Peyer's patch (tissue), 4 donors: ENCODE results near the gene FARP2. TPM values are rescaled to one million over a fixed set of nuclear protein-coding genes. Genes with fewer than 3 reads are reported as not detected.

Experiments
- DNase-seq, 3 donors: peaks; one replicate each; pipeline ENCODE4 v3.0.0-alpha.2; 2017 to 2019
- H3K27ac ChIP-seq, 4 donors: fragments of 200-600 bp; sonication (generic); one replicate each; pipeline ENCODE4 v1.5.1; 2016 to 2019
- H3K27me3 ChIP-seq, 2 donors: fragments of 200-600 bp; sonication (generic); one replicate each; pipeline ENCODE4 v1.5.1; 2019
- H3K36me3 ChIP-seq, 3 donors: fragments of 200-600 bp; sonication (generic); one replicate each; pipeline ENCODE4 v1.5.1; 2016 to 2019
- H3K4me1 ChIP-seq, 4 donors: fragments of 200-600 bp; sonication (generic); one replicate each; pipeline ENCODE4 v1.5.1; 2016 to 2019
- H3K4me3 ChIP-seq, 4 donors: fragments of 200-600 bp; sonication (generic); 1 replicate in 3 of 4; 2 replicates in 1 of 4; pipeline ENCODE4 v1.5.1; 2016 to 2019; ENCODE audit warnings: mild to moderate bottlenecking in 1 of 4
- H3K9me3 ChIP-seq, 4 donors: fragments of 200-600 bp; sonication (generic); one replicate each; pipeline ENCODE4 v1.5.1; 2016 to 2019; ENCODE audit warnings: mild to moderate bottlenecking in 1 of 4
- POLR2A ChIP-seq, 2 donors: fragments of 450-650 bp; IDR thresholded peaks; one replicate each; pipeline ENCODE4 v1.5.1; 2017; ENCODE audit warnings: antibody characterized with exemption in 2 of 2, mild to moderate bottlenecking in 2 of 2, moderate library complexity in 2 of 2
- total RNA-seq, 4 donors: library from RNA; depleted of rRNA; stranded (reverse); fragments of >200 nt; gene quantifications; one replicate each; pipeline ENCODE4 v1.1.0, GENCODE V29; 2016
- TF ChIP-seq, protein P1 (sequence below), 6 experiments: fragments of 450-650 bp in 4 of 6; fragments of 200-600 bp in 2 of 6; sonication (generic) in 1 of 6; IDR thresholded peaks; one replicate each; pipeline ENCODE4 v1.5.1; 2017 to 2019; ENCODE audit warnings: antibody characterized with exemption in 6 of 6, mild to moderate bottlenecking in 3 of 6, moderate library complexity in 1 of 6

Gene FARP2
- total RNA-seq, 4 donors from 2014 or later, result 107 to 169 (median 140) TPM

DNA sequence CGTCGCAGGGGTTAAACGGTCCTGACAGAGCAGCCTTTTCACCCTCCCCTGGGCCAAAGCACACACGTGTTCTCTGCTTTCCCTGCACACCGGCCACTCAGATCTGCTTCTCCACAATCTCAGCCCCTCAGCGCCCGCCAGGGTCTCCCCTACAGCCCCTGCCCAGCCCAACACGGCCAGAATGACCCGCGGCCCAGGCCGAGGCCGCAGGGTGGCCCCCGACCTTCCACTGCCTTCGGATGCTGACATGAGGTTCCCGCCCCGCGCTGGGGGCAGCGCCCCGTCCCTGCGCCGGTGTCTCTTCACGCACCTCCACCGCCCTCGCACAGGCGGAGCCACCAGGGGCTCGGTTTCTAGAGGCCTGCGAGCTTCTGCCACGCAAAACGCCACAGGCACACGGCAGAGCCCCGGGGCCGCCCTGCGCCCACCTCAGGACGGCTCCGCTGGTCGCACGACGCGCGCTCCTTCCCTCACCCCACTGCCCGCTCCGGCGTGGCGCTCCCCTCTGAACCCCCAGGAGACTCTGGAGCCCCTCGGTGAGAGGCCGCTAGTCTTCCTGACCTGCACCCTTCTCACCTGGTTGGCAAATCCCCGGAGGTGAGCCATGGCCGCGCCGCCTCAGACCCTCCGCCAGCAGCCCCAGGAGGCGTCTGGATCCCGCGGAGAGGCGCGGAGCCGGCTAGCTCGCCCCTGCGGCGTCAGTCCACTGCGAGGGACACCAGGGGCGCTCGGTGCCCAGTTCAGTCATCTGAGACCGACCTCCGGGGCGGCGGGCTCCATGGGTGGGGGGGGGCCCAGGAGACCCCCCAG lies 151.6 kb downstream of the FARP2 start:
- peaks cover 0 to 30% (median 9%) of the 10 kb centered on the region in 4 donors for H3K4me1 ChIP-seq
- H3K4me3 ChIP-seq, result peak overlapping the region; percentile 87 to 99 (median 93)
- H3K27me3 ChIP-seq, result no peaks in the 10 kb centered on the region
- no peaks in the 10 kb centered on the region for H3K9me3 ChIP-seq
- H3K36me3 ChIP-seq, result peaks cover 0 to 5% (median 0%) of the 10 kb centered on the region in 3 donors
- TF ChIP-seq POLR2A (IDR thresholded peaks at IDR 0.05), result no peak
- TF ChIP-seq, protein P1, sequence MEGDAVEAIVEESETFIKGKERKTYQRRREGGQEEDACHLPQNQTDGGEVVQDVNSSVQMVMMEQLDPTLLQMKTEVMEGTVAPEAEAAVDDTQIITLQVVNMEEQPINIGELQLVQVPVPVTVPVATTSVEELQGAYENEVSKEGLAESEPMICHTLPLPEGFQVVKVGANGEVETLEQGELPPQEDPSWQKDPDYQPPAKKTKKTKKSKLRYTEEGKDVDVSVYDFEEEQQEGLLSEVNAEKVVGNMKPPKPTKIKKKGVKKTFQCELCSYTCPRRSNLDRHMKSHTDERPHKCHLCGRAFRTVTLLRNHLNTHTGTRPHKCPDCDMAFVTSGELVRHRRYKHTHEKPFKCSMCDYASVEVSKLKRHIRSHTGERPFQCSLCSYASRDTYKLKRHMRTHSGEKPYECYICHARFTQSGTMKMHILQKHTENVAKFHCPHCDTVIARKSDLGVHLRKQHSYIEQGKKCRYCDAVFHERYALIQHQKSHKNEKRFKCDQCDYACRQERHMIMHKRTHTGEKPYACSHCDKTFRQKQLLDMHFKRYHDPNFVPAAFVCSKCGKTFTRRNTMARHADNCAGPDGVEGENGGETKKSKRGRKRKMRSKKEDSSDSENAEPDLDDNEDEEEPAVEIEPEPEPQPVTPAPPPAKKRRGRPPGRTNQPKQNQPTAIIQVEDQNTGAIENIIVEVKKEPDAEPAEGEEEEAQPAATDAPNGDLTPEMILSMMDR (IDR thresholded peaks at IDR 0.05), result peak in 1 of 6 experiments; percentile 16
- peak overlapping the region; percentile 82 to 87 (median 86) for H3K27ac ChIP-seq
- peak in 1 of 3 donors; percentile 60 for DNase-seq

DNA sequence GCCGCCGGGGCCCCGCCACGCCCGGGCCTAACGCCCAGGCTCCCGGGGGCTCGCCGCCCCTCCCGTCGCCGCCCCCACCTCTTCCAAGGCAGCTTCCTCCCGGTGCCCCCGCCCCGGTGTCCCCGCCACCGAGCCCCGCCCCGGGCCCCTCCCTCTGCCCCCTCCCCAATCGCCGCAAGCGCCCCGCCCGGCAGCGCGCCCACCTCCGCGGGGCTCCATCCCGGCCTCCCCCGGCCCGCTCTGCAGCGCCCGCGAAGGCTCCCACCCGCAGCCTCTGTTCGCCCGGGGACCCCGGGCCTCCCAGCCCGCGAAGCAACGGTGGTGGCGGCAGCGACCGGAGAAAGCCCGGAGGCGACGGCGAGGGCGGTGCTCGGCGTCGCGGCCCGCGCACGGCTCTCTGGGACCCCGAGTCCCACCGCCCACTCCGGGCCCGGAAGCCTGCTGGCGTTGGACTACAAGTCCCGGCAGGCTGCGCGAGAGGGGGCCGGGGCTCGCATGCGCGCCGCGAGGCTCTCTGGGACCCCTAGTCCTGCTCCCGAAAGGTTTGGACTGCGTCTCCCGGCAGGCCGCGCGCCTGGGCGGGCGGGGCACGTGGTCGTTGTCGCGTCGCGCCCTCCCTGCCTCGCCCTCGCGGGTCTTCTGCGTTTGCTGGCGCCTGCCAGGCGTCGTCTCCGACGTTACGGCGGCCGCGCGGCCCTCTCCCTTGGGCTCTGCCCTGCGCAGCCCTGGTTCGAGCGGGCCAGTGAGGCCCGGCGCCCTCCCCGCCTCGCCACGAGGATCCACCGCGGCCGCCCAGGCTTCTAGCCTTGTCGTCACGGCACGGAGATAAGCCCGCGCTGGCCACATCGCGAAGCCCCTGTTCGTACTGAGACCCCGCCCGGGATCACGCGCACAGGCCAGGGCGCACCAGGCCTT lies 152.4 kb downstream of the FARP2 start, which contains the start of gene STK25:
TSS of gene STK25 (minus strand) at position 345 of the 915 bp plus-strand sequence. CDS start 549 bp downstream, outside the sequence.
- H3K27me3 ChIP-seq, result no peaks in the 10 kb centered on the region
- no peaks in the 10 kb centered on the region for H3K36me3 ChIP-seq
- peak; percentile 96 to 99 (median 98) for DNase-seq
- H3K4me3 ChIP-seq, result peak within 1 kb of the TSS; percentile 87 to 99 (median 93)
- TF ChIP-seq POLR2A (IDR thresholded peaks at IDR 0.05), result peak; percentile 38 to 51
- TF ChIP-seq, protein P1 (IDR thresholded peaks at IDR 0.05), result no peak
- H3K27ac ChIP-seq, result peak within 1 kb of the TSS; percentile 82 to 87 (median 86)
- H3K4me1 ChIP-seq, result peaks cover 0 to 30% (median 9%) of the 10 kb centered on the region in 4 donors
- no peaks in the 10 kb centered on the region for H3K9me3 ChIP-seq

DNA sequence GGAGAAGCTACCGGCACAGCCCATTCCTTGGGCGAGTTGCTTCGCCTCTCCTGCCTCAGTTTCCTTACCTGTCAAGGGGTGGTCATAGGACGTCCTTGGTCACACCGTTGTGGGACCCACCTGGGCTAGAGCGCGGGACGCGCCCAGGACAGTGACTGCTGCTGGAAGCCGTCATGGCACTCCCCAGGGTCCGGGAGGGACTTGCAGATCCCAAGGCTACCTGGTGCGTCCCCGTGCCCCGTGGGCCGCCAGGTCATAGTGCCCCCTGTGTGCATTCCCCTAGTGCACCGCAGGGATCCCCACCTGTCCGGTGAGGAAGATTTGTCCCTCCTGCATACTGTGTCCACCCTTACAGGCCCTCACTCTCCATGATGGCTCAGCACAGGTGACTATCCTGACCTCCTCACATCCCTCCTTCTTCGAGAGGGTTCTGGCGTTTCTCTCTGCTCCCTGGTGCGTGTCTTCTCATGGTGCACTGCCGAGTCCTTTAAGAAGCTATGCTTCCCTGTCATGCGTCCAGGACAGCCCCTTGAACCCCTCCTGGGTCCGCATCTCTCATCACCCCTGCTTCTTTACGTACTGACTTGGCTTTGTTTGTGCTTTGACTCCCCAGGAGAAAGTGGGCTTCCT lies 153.2 kb downstream of the FARP2 start:
- Histone ChIP-seq H3K27ac (peak overlapping the region; percentile 67 to 86 (median 84)), H3K4me3 (peak overlapping the region; percentile 87 to 99 (median 93)), H3K36me3 (no peaks in the 10 kb centered on the region), H3K27me3 (no peaks in the 10 kb centered on the region), H3K9me3 (no peaks in the 10 kb centered on the region), H3K4me1 (peaks cover 0 to 30% (median 9%) of the 10 kb centered on the region in 4 donors)
- no peak for DNase-seq
- TF ChIP-seq, protein P1 (IDR thresholded peaks at IDR 0.05), result no peak
- no peak for TF ChIP-seq POLR2A (IDR thresholded peaks at IDR 0.05)

DNA sequence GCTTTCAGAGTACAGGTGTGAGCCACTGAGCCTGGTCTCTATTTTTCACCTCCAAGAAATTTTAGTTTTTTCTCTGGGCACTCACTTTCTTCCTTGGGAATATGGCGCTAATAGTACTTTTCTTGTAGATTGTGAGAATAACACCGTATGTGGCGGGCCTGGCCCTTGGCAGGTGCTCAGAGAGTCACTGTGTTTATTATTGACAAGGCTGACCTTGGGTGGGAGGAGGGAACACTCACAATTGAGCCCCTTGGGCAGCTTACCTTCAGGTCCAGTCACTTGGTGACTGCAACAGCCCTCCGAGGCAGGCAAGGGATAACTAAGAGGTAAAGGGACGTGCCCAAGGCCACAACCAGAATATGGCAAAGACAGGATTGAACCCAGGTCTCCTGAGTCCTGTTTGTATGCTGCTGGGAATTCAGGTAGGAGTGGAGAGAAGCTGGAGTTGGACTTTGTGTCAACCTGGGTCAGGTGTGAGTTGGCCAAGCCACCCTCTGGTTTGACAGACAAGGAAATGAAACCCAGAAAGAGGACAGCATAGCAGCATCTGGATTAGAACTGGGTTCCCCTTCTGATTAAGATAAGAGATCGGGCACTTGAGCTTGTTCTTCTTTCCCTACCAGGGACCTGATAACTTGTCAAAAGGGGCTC lies 155.1 kb downstream of the FARP2 start:
- peaks cover 0 to 22% (median 9%) of the 10 kb centered on the region in 4 donors for H3K4me1 ChIP-seq
- no peak overlapping the region for H3K4me3 ChIP-seq
- no peak for TF ChIP-seq POLR2A (IDR thresholded peaks at IDR 0.05)
- TF ChIP-seq, protein P1 (IDR thresholded peaks at IDR 0.05), result no peak
- DNase-seq, result no peak
- H3K27me3 ChIP-seq, result no peaks in the 10 kb centered on the region
- H3K27ac ChIP-seq, result no peak overlapping the region
- H3K36me3 ChIP-seq, result no peaks in the 10 kb centered on the region
- H3K9me3 ChIP-seq, result no peaks in the 10 kb centered on the region
